HEK293T (cell line): ENCODE measurements around the gene TMEM184C.

Experiments used
- CTCF ChIA-PET: fragments of 350-600 bp; formaldehyde crosslinking; extraction: SDS; loops from one replicate; lab custom pipeline; 2021; ENCODE audit warnings: antibody characterized with exemption, inconsistent platforms; lab: Yijun Ruan, JAX
- POLR2A ChIA-PET: fragments of 350-600 bp; formaldehyde crosslinking; extraction: SDS; loops from one replicate; lab custom pipeline; 2020; ENCODE audit warnings: antibody characterized with exemption, inconsistent platforms; lab: Yijun Ruan, JAX
- DNase-seq: peaks from one replicate; pipeline ENCODE4 v3.0.0; 2012; ENCODE audit warnings: mixed read lengths; ENCODE audit errors: extremely low spot score
- ARNT ChIP-seq: fragments of 450-650 bp; IDR thresholded peaks from 2 replicates; pipeline ENCODE4 v1.6.1; 2017; ENCODE audit warnings: mild to moderate bottlenecking
- BHLHE40 ChIP-seq: fragments of 450-650 bp; IDR thresholded peaks from 2 replicates; pipeline ENCODE4 v1.6.1; 2016; ENCODE audit warnings: mild to moderate bottlenecking, moderate library complexity, borderline replicate concordance
- CTBP1 ChIP-seq: fragments of 450-650 bp; IDR thresholded peaks from 2 replicates; pipeline ENCODE4 v1.6.1; 2016; ENCODE audit warnings: borderline replicate concordance
- ELF4 ChIP-seq: fragments of 450-650 bp; IDR thresholded peaks from 2 replicates; pipeline ENCODE4 v1.6.1; 2017; ENCODE audit warnings: antibody characterized with exemption
- FOXA1 ChIP-seq: fragments of 450-650 bp; IDR thresholded peaks from 2 replicates; pipeline ENCODE4 v1.6.1; 2016; ENCODE audit warnings: mild to moderate bottlenecking
- FOXK2 ChIP-seq: fragments of 450-650 bp; IDR thresholded peaks from 2 replicates; pipeline ENCODE4 v1.6.1; 2016; ENCODE audit warnings: mild to moderate bottlenecking
- FOXM1 ChIP-seq: fragments of 450-650 bp; IDR thresholded peaks from 2 replicates; pipeline ENCODE4 v1.6.1; 2017; ENCODE audit warnings: mild to moderate bottlenecking, borderline replicate concordance
- HDGF ChIP-seq: fragments of 450-650 bp; IDR thresholded peaks from 2 replicates; pipeline ENCODE4 v1.6.1; 2017; ENCODE audit warnings: antibody characterized with exemption, borderline replicate concordance
- L3MBTL2 ChIP-seq: fragments of 450-650 bp; conservative IDR thresholded peaks from 2 replicates; pipeline ENCODE4 v1.6.1; 2016; ENCODE audit warnings: mild to moderate bottlenecking
- LEF1 ChIP-seq: fragments of 450-650 bp; IDR thresholded peaks from 2 replicates; pipeline ENCODE4 v1.6.1; 2017; ENCODE audit warnings: mild to moderate bottlenecking, borderline replicate concordance
- NFRKB ChIP-seq: fragments of 450-650 bp; IDR thresholded peaks from 2 replicates; pipeline ENCODE4 v1.6.1; 2016; ENCODE audit warnings: mild to moderate bottlenecking, moderate library complexity
- PKNOX1 ChIP-seq: fragments of 450-650 bp; IDR thresholded peaks from 2 replicates; pipeline ENCODE4 v1.6.1; 2016
- SP1 ChIP-seq: fragments of 450-650 bp; IDR thresholded peaks from 2 replicates; pipeline ENCODE4 v1.6.1; 2017
- SUZ12 ChIP-seq: fragments of 450-650 bp; IDR thresholded peaks from 2 replicates; pipeline ENCODE4 v1.6.1; 2016; ENCODE audit warnings: mild to moderate bottlenecking
- TARDBP ChIP-seq: fragments of 450-650 bp; IDR thresholded peaks from 2 replicates; pipeline ENCODE4 v1.6.1; 2016
- ZNF384 ChIP-seq: fragments of 450-650 bp; IDR thresholded peaks from 2 replicates; pipeline ENCODE4 v1.6.1; 2016

Gene TMEM184C

DNA sequence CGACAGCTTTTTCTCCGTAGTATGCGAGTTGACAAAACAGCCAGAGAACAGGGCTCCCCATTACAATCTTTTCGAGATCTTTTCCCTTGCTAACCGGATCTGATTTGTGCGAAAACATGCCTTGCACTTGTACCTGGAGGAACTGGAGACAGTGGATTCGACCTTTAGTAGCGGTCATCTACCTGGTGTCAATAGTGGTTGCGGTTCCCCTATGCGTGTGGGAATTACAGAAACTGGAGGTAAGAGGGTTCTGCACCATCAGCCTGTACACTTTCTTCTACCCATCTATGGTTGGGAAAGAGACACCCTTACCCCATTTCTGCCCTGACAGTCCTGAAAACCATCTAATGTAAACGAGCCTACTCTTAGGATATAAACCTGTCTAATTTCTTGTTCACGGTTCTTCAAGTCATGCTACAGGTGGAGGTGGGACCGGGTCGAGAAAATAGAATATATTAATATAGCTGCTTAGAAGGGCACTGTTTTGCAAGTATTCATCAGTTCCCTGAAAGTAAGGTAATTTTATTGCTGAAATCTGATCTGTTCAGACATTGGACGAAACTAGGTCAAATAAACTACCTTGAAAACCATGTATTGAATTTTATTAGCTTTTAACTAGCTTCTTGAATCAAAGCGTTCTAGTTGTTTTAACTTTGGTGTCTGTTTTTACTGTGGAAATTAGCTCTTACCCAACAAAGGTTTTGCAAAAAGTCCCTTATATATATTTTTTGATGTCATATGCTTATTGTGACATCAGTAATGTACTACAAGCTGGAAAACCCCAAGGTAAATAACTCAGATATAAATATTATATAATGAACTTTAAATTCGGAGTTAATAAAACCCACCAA lies 869 bp downstream of the TMEM184C start:
- ChIA-PET CTCF (interaction anchor here (0.8 to 2.6 kb wide), 6 partner anchors 9 to 248 kb away, joined by 3 to 23 read pairs (median 4); partner anchors contain the start of gene PRMT9), POLR2A (interaction anchor here (0.9 to 3.6 kb wide), 19 partner anchors 9 to 672 kb away, joined by 3 to 42 read pairs (median 5); partner anchors contain the start of genes ARHGAP10, PRMT9 and TTC29)
- DNase-seq: no peak
- TF ChIP-seq TARDBP (no peak), ARNT (no peak), ELF4 (no peak), ZNF384 (no peak), FOXA1 (no peak), BHLHE40 (no peak), FOXK2 (no peak), PKNOX1 (no peak), SUZ12 (no peak), LEF1 (no peak), SP1 (no peak)

DNA sequence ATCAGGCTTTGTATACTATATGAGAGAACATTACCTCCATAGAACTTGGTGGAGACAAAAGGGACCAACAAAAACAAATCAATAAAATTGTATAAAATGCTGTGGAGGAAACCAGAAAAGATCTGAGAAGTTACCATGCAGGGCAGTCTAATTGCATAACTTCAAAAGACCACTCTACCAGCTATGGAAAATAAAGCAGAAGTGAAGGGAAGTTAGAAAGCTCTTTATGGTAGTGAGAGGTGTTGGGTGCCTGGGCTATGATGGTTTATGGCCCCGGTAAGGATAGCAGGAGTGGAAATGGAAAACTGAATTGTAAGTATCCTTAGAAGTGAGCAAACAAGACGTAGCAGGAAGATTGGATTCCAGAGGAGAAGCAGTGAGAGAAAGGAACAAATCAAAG lies 3.1 kb downstream of the TMEM184C start:
- TF ChIP-seq HDGF: no peak
- ChIA-PET POLR2A (no interaction called here), CTCF (interaction anchor here (1.7 kb wide), 1 partner anchor 247 kb away, joined by 6 read pairs; no protein-coding TSS in a partner anchor)
- no peak for DNase-seq

DNA sequence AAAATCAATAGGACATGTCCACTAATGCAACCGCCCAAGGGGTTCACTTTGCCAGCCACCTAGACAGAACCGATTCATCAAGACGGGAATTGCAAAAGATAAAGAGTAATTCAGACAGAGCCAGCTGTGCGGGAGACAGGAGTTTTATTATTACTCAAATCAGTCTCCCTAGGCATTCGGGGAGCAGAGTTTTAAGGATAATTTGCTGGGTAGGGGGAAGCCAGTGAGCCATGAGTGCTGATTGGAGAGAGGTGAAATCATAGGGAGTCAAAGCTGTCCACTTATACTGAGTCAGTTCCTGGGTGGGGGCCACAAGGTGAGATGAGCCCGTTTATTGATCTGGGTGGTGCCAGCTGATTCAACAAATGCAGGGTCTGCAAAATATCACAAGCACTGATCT lies 8.5 kb downstream of the TMEM184C start:
- ChIA-PET CTCF (interaction anchor here (1.0 kb wide), 1 partner anchor 241 kb away, joined by 3 read pairs; no protein-coding TSS in a partner anchor), POLR2A (interaction anchor here (5.7 kb wide), 1 partner anchor 9 kb away, joined by 38 read pairs; the partner anchor contains the start of gene TMEM184C)
- DNase-seq: no peak
- TF ChIP-seq FOXK2 (no peak), ZNF384 (no peak), LEF1 (no peak), CTBP1 (no peak), FOXA1 (no peak), ARNT (no peak), FOXM1 (no peak), TARDBP (no peak), SP1 (no peak), ELF4 (no peak), HDGF (no peak), PKNOX1 (no peak), BHLHE40 (no peak), NFRKB (no peak)

GRCh38 chr4:147626903-147627302 lies 9.7 kb downstream of the TMEM184C start:
- ChIA-PET CTCF (interaction anchor here (0.6 to 1.3 kb wide), 3 partner anchors 9 to 240 kb away, joined by 3 to 4 read pairs (median 3); partner anchors contain the start of gene TMEM184C), POLR2A (interaction anchor here (0.5 to 5.7 kb wide), 2 partner anchors 10 to 22 kb away, joined by 5 to 38 read pairs; partner anchors contain the start of gene TMEM184C)
- TF ChIP-seq FOXA1: no peak
- no peak for TF ChIP-seq TARDBP
- TF ChIP-seq BHLHE40: no peak
- TF ChIP-seq LEF1: no peak
- no peak for TF ChIP-seq SP1
- DNase-seq: no peak

DNA sequence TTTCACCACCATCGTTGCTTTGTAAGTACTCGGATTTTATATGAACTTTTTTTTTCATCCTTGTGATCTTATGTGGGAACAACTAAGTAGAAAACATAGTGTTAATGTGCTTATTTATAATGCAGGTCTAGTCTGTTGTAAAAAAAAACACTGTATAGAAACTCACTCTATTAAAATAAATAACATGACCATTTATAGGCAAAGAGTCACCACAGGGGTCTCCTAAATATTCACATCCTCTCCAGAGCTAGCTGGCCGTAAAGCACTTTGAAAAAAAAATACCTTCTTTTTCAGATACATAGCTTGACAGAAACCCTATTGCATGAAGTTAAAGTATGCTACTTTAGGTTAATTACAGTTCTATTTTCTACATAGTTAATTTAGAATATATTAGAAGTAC lies 11.2 kb downstream of the TMEM184C start:
- no peak for DNase-seq
- ChIA-PET CTCF (no interaction called here), POLR2A (interaction anchor here (1.2 to 5.7 kb wide), 2 partner anchors 11 to 55 kb away, joined by 6 to 38 read pairs; partner anchors contain the start of genes PRMT9 and TMEM184C)
- no peak for TF ChIP-seq BHLHE40
- TF ChIP-seq SP1: no peak
- peak; percentile 28; the same call in 1 of the 2 replicates for TF ChIP-seq ZNF384

DNA sequence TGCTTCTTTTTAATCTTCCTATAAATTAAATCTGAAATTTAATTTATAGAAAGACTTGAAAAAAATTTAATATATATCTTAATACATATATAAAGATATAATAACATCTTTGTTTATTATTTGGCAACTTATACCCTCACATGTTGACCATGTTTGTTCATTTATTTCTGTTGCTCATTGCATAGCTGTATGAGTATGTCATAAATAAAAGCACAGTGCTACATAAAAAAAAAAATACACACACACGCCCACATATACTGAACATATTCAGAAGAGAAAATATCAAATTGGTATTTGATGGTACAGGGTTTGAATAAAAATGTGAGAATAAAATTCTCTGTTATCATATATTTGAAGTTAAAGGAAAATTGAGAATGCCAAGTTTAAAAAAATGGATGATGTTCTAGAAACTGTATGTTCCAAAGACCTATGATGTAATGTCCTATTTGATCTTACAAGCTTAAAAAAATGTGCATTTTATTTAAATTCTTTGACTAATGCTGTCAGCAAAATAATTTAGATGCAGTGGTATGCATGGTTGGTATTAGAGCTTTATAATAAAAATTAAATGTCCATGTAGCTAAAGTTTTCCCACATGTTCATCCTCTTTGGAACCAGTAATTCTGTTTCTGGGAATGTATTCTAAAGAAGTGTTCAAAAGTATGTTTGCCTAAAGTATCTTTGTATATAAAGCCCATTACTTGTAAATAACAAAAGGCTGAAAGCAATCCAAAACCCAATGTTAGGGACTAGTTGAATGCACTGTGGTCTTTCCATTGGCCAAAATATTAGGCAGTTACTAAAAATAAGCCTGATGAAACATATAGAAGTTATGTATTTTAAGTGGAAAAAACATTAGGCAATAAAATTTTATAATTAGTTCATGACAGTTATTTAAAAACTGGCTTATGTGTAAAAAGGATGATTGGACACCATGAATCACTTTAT lies 12.9 kb downstream of the TMEM184C start:
- TF ChIP-seq ARNT (no peak), L3MBTL2 (no peak), FOXM1 (no peak), TARDBP (no peak), NFRKB (no peak), FOXK2 (no peak), FOXA1 (no peak), HDGF (no peak), SP1 (no peak)
- DNase-seq: no peak
- ChIA-PET POLR2A (interaction anchor here (0.8 kb wide), 1 partner anchor 13 kb away, joined by 3 read pairs; the partner anchor contains the start of gene TMEM184C), CTCF (no interaction called here)
